ENCODE measurements around the gene ANGPT4.

Gene ANGPT4

GRCh38 chr20:822651-823573 lies 93.2 kb downstream of the ANGPT4 start:
- no peak for DNase-seq

GRCh38 chr20:821731-822065 lies 94.4 kb downstream of the ANGPT4 start:
- no peak for DNase-seq

- DNase-seq, result no peak
Observed at GRCh38 chr20:821046-821730, 94.9 kb downstream of the ANGPT4 start.

- no peak for DNase-seq
Observed at GRCh38 chr20:820323-820953, 95.7 kb downstream of the ANGPT4 start.
